Breast epithelium (tissue), 3 donors: Measurements from ENCODE around the gene CELF5.

ENCODE experiments used
- POLR2A ChIP-seq: fragments of 450-650 bp; IDR thresholded peaks from one replicate; pipeline ENCODE4 v1.6.1; 2016; ENCODE audit warnings: antibody characterized with exemption, mild to moderate bottlenecking, moderate library complexity
- TF ChIP-seq, protein P1 (sequence below), 3 donors: fragments of 450-650 bp; IDR thresholded peaks; one replicate each; pipeline ENCODE4 v1.5.1; 2016 to 2017; ENCODE audit warnings: antibody characterized with exemption in 3 of 3, mild to moderate bottlenecking in 3 of 3, moderate library complexity in 3 of 3

DNA sequence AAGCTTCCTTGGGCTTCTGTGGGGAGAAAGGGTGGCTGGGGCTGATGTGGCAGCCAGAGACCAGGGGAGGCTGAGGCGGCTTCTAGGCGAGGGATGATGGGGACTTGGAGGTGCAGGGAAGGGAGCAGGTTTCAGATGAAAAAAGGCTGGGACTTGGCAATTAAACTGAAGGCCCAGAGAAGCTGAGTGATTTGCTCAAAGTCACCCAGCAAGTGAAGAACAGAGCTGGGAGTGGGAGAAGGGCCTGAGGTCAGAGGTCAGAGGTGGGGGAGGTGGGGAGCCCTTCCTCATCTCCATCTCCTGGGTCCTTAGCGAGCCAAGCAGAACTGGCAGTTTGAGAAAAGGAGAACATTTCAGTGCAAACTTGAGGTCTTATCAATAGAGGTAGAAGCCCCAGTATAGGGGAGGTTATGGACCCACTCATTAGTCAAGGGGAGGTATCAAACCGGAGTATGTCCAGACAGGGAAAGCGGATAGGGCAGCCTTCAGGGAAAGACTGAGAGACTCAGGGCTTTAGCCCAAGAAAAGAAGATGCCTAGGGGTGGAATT lies 92.3 kb downstream of the CELF5 start:
- TF ChIP-seq, protein P1, sequence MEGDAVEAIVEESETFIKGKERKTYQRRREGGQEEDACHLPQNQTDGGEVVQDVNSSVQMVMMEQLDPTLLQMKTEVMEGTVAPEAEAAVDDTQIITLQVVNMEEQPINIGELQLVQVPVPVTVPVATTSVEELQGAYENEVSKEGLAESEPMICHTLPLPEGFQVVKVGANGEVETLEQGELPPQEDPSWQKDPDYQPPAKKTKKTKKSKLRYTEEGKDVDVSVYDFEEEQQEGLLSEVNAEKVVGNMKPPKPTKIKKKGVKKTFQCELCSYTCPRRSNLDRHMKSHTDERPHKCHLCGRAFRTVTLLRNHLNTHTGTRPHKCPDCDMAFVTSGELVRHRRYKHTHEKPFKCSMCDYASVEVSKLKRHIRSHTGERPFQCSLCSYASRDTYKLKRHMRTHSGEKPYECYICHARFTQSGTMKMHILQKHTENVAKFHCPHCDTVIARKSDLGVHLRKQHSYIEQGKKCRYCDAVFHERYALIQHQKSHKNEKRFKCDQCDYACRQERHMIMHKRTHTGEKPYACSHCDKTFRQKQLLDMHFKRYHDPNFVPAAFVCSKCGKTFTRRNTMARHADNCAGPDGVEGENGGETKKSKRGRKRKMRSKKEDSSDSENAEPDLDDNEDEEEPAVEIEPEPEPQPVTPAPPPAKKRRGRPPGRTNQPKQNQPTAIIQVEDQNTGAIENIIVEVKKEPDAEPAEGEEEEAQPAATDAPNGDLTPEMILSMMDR (IDR thresholded peaks at IDR 0.05), result no peak
- TF ChIP-seq POLR2A, result no peak
